Measurements from ENCODE around the gene ELOB.

DNA sequence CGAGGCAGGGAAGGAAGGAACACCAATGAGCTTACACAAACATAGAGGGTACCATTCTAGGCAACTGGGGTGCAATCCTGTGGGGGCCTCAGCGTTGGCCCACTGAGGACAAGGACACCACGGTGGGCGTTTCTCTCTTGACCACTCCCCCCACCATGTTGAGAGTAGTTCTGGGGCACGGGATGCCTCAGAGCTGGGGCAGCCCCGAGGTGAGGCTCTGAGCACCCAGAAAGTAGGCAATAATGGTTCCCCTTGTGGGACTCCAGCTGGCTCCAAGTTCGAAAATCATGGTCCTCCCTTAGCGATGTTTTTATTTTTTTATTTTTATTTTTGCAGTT, 45.0 kb upstream of the ELOB start:
- TF ChIP-seq EZH2 (IDR thresholded peaks at IDR 0.05) = no peak
- TF ChIP-seq, protein P1, sequence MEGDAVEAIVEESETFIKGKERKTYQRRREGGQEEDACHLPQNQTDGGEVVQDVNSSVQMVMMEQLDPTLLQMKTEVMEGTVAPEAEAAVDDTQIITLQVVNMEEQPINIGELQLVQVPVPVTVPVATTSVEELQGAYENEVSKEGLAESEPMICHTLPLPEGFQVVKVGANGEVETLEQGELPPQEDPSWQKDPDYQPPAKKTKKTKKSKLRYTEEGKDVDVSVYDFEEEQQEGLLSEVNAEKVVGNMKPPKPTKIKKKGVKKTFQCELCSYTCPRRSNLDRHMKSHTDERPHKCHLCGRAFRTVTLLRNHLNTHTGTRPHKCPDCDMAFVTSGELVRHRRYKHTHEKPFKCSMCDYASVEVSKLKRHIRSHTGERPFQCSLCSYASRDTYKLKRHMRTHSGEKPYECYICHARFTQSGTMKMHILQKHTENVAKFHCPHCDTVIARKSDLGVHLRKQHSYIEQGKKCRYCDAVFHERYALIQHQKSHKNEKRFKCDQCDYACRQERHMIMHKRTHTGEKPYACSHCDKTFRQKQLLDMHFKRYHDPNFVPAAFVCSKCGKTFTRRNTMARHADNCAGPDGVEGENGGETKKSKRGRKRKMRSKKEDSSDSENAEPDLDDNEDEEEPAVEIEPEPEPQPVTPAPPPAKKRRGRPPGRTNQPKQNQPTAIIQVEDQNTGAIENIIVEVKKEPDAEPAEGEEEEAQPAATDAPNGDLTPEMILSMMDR (IDR thresholded peaks at IDR 0.05) = no peak
- TF ChIP-seq EZH2phosphoT487 (IDR thresholded peaks at IDR 0.05) = no peak

Data from neural progenitor cell (in vitro differentiated cells).